ENCODE results near the gene MBD5.
"Not testable (repeated sequence)": the region's sequence is repeated elsewhere in the genome, so short reads cannot be mapped to it uniquely, and the experiment has no call there.

The MBD5 gene

DNA sequence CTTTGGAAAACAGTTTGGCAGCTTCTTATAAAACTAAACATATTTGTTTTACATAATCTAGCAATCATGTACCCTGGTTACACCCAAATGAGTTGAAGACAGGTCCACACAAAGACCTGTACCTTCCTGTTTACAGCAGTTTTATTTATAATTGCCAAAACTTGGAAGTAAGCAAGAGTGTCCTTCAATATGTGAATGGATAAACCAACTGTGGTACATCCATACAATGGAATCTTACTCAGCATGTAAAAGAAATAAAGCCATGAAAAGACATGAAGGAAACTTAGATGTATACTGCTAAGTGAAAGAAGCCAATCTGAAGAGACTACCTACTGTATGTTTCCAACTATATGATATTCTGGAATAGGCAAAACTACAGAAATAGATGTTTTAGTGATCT, 24.1 kb upstream of the MBD5 start:
- no peak for TF ChIP-seq CTCF (IDR thresholded peaks at IDR 0.05; ENCODE audit: low read depth, low read length, missing control alignments)
- H3K4me3 ChIP-seq (replicated peaks; ENCODE audit: low read depth, low read length) = no peak overlapping the region
- DNase-seq (ENCODE audit: extremely low read depth, low read depth) = no peak

GRCh38 chr2:147998203-147998602, 22.7 kb upstream of the MBD5 start:
- H3K4me3 ChIP-seq (replicated peaks; ENCODE audit: low read depth, low read length) = no peak overlapping the region
- DNase-seq (ENCODE audit: extremely low read depth, low read depth) = no peak
- TF ChIP-seq CTCF (IDR thresholded peaks at IDR 0.05; ENCODE audit: low read depth, low read length, missing control alignments) = no peak

DNA sequence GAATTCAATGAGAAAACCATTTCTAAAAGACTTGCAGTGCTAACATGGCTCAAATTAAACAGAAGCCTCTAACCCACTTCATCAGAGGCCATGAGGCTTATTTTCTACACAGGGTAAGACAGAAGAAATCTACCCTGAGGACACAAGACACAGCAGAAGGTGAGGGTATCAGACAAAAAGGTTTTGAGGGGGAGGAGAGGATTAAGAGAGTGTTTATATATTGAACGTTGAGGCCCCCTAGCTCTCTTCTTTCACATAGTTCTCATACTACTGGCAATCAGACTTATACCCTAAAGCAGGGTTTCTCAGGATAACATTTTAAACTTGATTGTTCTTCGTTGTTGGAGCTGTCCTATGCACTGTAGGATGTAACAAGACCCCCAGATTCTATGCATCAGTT, 21.8 kb upstream of the MBD5 start:
- H3K4me3 ChIP-seq (replicated peaks; ENCODE audit: low read depth, low read length) = no peak overlapping the region
- no peak for DNase-seq (ENCODE audit: extremely low read depth, low read depth)
- TF ChIP-seq CTCF (IDR thresholded peaks at IDR 0.05; ENCODE audit: low read depth, low read length, missing control alignments) = no peak

DNA sequence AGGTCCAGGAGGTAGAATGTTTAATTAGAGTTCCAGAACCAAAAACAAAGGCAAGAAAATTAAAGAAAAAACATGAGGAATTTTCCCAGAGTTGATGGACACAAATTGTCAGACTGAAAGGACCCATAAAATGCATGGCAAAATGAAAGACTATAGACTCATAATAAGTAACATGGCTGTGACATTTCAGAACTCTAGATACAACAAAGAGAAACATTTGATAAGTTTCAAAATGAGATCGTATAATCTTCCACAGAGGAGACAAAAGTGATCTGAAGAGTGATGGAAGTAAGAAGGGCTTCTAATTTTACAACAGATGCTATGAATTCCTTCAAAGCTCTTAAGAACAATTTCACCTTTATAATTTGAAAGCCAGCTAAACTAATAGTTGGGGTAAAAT, 20.8 kb upstream of the MBD5 start:
- TF ChIP-seq CTCF (IDR thresholded peaks at IDR 0.05; ENCODE audit: low read depth, low read length, missing control alignments) = no peak
- H3K4me3 ChIP-seq (replicated peaks; ENCODE audit: low read depth, low read length) = no peak overlapping the region
- DNase-seq (ENCODE audit: extremely low read depth, low read depth) = no peak

- DNase-seq (ENCODE audit: extremely low read depth, low read depth); H3K4me3 ChIP-seq (replicated peaks; ENCODE audit: low read depth, low read length): not testable (repeated sequence)
Measured at GRCh38 chr2:148002420-148002819, 18.5 kb upstream of the MBD5 start.

GRCh38 chr2:148006249-148007007, 14.5 kb upstream of the MBD5 start:
- no peak for DNase-seq (ENCODE audit: extremely low read depth, low read depth)
- H3K4me3 ChIP-seq (replicated peaks; ENCODE audit: low read depth, low read length) = no peak overlapping the region
- no peak for TF ChIP-seq CTCF (IDR thresholded peaks at IDR 0.05; ENCODE audit: low read depth, low read length, missing control alignments)

- no peak for TF ChIP-seq CTCF (IDR thresholded peaks at IDR 0.05; ENCODE audit: low read depth, low read length, missing control alignments)
- H3K4me3 ChIP-seq (replicated peaks; ENCODE audit: low read depth, low read length) = no peak overlapping the region
- no peak for DNase-seq (ENCODE audit: extremely low read depth, low read depth)
Measured at GRCh38 chr2:148007219-148007900, 13.5 kb upstream of the MBD5 start.

GRCh38 chr2:148008411-148008810, 12.5 kb upstream of the MBD5 start:
- H3K4me3 ChIP-seq (replicated peaks; ENCODE audit: low read depth, low read length); DNase-seq (ENCODE audit: extremely low read depth, low read depth): not testable (repeated sequence)

Data from HFF-Myc (cell line).